ENCODE measurements around the gene GFOD2. TPM values are rescaled to one million over a fixed set of nuclear protein-coding genes. Genes with fewer than 3 reads are reported as not detected.

GFOD2 gene
- total RNA-seq, 1 donor from 2014 or later = 32.7 TPM

DNA sequence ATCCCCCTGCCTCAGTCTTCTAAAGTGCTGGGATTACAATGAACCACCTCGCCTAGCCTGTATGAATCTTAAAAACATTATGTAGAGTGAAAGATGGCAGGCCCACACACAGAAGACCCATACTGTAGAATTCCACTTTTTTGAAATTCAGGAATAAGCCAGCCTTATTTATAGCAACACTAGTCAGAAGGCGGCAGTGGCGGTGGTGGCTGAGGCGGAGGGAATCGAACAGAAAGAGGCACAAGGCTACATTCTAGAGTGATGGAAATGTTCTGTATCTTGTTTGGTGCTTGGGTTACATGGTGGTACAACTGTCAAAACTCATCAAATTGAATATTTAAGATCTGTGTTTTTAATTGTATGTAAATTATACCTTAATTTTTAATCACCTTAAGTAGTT, 11.3 kb downstream of the GFOD2 start:
- Histone ChIP-seq H3K36me3 (no peaks in the 10 kb centered on the region), H3K27ac (no peak overlapping the region), H3K9me3 (no peaks in the 10 kb centered on the region), H3K4me3 (no peak overlapping the region), H3K27me3 (no peaks in the 10 kb centered on the region), H3K4me1 (peaks cover 10% of the 10 kb centered on the region)
- DNase-seq (ENCODE audit: extremely low spot score in 2 of 2) = no peak
- TF ChIP-seq, protein P1, sequence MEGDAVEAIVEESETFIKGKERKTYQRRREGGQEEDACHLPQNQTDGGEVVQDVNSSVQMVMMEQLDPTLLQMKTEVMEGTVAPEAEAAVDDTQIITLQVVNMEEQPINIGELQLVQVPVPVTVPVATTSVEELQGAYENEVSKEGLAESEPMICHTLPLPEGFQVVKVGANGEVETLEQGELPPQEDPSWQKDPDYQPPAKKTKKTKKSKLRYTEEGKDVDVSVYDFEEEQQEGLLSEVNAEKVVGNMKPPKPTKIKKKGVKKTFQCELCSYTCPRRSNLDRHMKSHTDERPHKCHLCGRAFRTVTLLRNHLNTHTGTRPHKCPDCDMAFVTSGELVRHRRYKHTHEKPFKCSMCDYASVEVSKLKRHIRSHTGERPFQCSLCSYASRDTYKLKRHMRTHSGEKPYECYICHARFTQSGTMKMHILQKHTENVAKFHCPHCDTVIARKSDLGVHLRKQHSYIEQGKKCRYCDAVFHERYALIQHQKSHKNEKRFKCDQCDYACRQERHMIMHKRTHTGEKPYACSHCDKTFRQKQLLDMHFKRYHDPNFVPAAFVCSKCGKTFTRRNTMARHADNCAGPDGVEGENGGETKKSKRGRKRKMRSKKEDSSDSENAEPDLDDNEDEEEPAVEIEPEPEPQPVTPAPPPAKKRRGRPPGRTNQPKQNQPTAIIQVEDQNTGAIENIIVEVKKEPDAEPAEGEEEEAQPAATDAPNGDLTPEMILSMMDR (IDR thresholded peaks at IDR 0.05) = no peak
- TF ChIP-seq POLR2AphosphoS5 (IDR thresholded peaks at IDR 0.05; ENCODE audit: insufficient read depth in 1 of 2, low read depth in 1 of 2) = no peak
- no peak for TF ChIP-seq POLR2A (IDR thresholded peaks at IDR 0.05)
- intact Hi-C loops (cut with DNase I) = no loop called here

DNA sequence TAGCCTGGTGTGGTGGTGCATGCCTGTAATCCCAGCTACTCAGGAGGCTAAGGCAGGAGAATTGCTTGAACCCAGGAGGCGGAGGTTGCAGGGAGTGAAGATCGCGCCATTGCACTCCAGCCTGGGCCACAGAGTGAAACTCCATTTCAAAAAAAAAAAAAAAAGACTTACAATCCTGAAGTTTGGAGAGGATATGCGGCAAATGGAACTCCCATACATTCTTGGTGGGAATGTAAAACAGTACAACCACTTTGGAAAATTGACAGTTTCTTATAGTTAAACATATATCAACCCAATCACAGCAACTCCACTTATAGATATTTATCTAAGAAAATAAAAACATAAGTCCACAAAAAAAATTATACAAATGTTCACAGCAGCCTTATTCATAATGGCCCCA, 11.9 kb downstream of the GFOD2 start:
- intact Hi-C loops (cut with DNase I) = no loop called here
- Histone ChIP-seq H3K27ac (no peak overlapping the region), H3K9me3 (no peaks in the 10 kb centered on the region), H3K27me3 (no peaks in the 10 kb centered on the region), H3K4me1 (peaks cover 13% of the 10 kb centered on the region), H3K36me3 (no peaks in the 10 kb centered on the region), H3K4me3 (no peak overlapping the region)
- TF ChIP-seq POLR2A (IDR thresholded peaks at IDR 0.05) = no peak
- TF ChIP-seq, protein P1 (IDR thresholded peaks at IDR 0.05) = no peak
- DNase-seq (ENCODE audit: extremely low spot score in 2 of 2) = no peak

DNA sequence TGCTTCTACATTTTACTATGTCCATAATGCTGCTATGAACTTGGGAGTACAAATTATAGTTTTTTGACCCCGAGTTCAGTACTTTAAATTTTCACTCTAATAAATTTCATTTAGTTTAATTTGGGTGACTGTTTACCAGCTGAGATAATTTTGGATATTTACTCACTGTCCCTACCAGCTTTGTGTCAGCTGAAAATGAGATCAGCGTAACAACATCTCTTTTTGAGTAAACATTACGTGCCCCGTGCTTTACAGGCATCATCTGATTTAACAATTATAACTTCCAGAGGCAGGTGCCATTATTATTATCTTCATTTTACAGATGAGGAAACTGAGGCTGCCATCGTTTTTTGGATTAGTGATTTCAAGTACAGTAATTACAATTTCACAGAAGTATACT, 15.0 kb downstream of the GFOD2 start:
- Histone ChIP-seq H3K27ac (no peak overlapping the region), H3K36me3 (no peaks in the 10 kb centered on the region), H3K9me3 (no peaks in the 10 kb centered on the region), H3K4me1 (peaks cover 13% of the 10 kb centered on the region), H3K27me3 (no peaks in the 10 kb centered on the region), H3K4me3 (no peak overlapping the region)
- intact Hi-C loops (cut with DNase I) = no loop called here
- TF ChIP-seq POLR2AphosphoS5 (IDR thresholded peaks at IDR 0.05; ENCODE audit: insufficient read depth in 1 of 2, low read depth in 1 of 2) (no peak), POLR2A (IDR thresholded peaks at IDR 0.05) (no peak)
- TF ChIP-seq, protein P1 (IDR thresholded peaks at IDR 0.05) = no peak
- no peak for DNase-seq (ENCODE audit: extremely low spot score in 2 of 2)

DNA sequence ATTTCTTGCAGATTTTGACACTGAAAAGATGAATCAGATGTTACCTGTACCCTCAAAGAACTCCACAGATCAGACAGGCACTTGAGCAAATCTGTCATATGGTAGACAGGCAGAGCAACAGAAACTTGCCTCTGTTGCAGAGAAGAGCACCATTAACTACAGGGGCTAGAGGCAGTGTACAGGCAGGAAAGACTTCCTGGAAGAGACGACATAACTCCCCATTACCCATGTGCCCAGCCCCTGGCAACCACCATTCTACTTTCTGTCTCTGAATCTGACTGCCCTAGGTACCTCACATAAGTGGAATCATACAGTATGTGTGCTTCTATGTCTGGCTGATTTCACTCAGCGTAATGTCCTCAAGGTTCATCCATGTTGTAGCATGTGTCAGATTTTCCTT, 15.5 kb downstream of the GFOD2 start:
- peaks cover 13% of the 10 kb centered on the region for H3K4me1 ChIP-seq
- intact Hi-C loops (cut with DNase I) = no loop called here
- H3K27me3 ChIP-seq = no peaks in the 10 kb centered on the region
- no peak for TF ChIP-seq POLR2A (IDR thresholded peaks at IDR 0.05)
- no peak for TF ChIP-seq POLR2AphosphoS5 (IDR thresholded peaks at IDR 0.05; ENCODE audit: insufficient read depth in 1 of 2, low read depth in 1 of 2)
- TF ChIP-seq, protein P1 (IDR thresholded peaks at IDR 0.05) = no peak
- no peaks in the 10 kb centered on the region for H3K9me3 ChIP-seq
- H3K4me3 ChIP-seq = no peak overlapping the region
- DNase-seq (ENCODE audit: extremely low spot score in 2 of 2) = no peak
- no peaks in the 10 kb centered on the region for H3K36me3 ChIP-seq
- no peak overlapping the region for H3K27ac ChIP-seq

DNA sequence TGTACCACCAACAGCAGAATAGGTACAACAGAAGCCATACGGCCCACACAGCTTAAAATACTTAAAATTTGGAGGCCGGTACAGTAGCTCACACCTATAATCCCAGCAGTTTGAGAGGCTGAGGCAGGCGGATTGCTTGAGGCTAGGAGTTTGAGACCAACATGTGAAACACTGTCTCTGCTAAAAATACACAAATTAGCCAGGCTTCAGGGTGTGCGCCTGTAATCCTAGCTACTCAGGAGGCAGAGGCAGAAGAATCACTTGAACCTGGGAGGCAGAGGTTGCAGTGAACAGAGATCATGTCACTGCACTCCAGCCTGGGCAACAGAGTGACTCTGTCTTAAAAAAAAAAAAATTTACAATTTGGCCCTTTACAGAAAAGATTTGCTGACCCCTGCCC, 17.0 kb downstream of the GFOD2 start:
- no peak for DNase-seq (ENCODE audit: extremely low spot score in 2 of 2)
- peaks cover 19% of the 10 kb centered on the region for H3K4me1 ChIP-seq
- H3K27me3 ChIP-seq = no peaks in the 10 kb centered on the region
- H3K4me3 ChIP-seq = no peak overlapping the region
- intact Hi-C loops (cut with DNase I) = no loop called here
- H3K9me3 ChIP-seq = no peaks in the 10 kb centered on the region
- no peak for TF ChIP-seq POLR2A (IDR thresholded peaks at IDR 0.05)
- no peak for TF ChIP-seq POLR2AphosphoS5 (IDR thresholded peaks at IDR 0.05; ENCODE audit: insufficient read depth in 1 of 2, low read depth in 1 of 2)
- TF ChIP-seq, protein P1 (IDR thresholded peaks at IDR 0.05) = no peak
- no peak overlapping the region for H3K27ac ChIP-seq
- no peaks in the 10 kb centered on the region for H3K36me3 ChIP-seq

Data from vagina (tissue), 2 donors.